ENCODE results near the gene VGLL4.

Gene VGLL4

DNA sequence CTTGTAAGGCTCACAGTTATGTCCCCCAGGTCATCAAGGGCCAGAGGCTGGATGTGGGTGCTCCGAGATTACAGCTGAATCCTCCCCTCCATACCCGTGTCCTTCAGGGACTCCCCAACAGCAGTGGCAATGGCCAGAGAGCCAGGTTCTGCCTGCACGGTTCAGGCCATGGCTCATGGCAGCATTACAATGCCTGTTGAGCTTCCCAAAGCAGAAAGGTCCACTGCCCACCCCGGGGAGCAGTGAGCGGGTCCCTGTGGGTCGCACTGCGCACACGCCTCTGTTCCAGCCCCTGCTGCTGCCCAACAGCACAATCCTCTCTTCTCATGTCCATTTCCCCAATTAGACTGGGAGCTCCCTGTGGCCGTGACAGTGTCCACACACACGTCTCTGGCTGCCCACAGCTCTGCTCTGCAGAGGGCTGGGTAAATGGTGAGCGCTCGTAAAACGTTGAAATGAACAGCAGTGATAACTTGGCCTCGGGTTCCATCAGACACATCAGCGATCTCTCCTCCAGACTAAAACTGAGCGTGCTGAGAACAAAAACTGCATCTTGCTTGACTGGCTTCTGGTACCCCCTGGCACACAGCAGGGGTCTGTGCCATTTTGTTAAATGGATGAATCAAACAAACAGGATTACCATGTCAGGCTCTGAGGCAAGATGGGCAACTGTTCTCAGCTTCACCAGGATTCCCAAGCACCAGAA lies 80.4 kb downstream of the VGLL4 start:
- no peak for DNase-seq

DNA sequence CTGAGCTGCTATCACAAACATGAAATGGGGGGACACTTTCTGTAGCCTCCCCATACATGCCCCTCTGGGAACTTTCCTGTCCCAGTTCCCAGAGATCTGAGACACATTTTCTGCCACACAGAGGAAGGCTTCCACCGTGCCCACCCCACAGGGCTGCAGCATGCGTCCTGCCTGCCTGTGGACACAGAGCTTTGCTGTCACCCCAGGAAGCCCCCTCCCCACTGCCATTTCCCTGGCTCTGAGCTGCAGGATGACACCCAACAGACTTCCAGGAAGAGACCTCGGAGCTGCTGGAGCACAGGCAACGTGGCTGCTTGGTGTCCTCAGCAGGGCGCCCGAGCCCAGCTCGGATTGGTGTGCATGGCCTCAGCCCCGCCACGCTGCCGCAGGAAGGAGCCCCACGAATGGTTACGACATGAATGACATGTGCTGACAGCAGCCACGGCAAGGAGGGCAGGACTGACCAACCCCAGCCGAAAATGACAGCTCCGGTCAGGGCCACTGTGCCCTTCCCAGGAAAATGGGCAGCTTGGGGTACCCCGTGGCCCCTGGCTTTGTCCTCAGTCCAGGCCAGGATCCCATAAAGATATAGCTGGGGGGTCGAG lies 81.3 kb downstream of the VGLL4 start:
- DNase-seq, result no peak

DNA sequence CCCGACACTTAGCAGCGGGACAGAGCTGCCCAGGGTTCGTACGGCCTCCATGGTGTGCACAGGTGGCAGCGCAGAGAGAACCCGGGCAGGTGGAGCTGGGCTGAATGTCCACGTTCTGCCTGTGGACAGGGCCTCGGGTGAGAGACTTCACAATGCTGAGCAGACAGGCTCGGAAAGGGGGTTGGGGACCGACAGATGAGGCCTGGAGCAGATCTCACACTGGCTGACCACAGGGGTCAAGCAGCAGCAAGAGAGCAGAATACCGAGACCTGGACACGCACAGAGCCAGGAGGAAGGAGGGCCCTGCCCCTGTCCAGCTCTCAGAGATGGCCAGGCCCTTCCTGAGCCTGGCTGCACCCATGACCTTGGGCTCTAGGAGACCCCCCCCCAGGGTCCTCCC lies 83.0 kb downstream of the VGLL4 start:
- no peak for DNase-seq

DNA sequence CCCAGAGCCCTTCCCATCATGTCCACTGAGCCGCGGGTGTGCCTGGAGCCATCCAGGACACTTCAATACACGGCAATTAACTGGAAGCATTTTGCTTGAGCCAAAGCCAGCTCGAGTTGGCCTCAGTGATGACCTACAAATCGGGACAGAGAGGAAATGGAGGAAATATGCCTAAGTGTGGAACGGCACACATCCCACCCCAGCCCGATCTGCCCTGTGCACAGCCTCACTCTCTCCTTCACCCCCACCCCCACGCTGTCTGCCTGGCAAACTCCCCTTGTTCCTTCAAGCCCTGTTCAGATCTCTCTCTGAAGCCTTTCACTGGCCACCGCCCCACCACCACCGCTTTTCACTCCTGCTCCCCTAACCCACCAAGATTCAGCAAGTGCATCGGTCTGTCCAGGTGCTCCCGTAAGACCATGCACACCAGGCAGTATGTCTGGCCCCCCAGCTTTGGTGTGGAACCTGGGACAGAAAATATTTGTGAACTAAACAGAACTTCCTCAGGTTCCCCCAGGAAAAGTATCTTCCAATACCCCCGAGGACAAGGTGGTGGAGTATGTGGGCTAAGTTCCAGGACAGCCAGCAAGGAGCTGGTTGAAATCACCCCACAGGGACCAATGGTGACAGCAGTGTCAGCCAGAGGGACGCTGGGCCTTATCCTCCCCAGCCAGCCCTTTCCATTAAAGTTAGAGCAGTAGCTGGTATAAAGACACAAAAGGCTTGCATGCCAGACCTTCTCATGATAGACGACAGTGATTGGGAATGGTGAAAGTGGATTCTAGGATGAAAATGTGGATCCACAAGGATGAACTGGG lies 83.7 kb downstream of the VGLL4 start:
- DNase-seq, result no peak

DNA sequence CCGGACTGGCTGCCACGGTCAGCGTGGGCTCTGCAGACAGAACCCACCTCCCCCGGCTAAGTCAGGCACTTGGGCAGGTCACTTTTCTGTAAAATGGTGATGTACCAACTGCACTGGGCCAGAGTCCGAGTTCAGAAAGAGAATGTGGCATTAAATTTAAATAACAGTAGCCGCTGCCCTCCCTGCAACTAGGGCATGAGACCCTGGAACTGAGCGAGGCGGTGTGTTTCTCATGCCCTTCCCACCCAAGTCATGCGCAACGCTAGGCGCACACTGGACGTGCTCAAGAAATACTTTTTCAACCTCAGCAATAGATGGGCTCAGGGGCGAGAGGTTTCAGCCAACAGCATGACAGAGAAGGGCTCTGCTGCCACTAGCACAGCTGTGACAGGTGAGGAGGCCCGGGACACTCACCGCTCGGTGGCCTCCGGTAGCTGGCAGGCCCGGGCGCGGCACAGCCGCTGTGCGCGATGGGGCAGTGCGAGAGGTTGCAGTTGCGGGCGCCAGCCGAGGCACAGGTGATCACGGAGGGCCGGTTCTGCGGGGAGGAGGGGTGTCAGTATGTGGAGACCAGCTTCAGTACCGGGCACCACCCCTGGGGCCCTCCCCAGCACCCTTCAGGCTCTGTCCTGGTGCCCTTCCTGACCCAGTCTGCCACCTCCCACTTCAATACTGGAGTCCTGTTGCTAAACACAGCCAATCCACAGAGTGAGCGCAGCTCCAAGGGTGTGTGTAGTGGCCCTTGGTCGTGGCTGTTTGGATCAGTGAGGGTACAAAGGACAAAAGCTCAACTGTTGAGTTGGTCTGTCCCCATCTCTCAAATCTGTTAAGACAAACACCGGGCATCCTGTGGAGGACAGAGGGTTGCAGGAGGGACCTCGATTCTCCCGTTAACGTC lies 84.5 kb downstream of the VGLL4 start:
- no peak for DNase-seq

DNA sequence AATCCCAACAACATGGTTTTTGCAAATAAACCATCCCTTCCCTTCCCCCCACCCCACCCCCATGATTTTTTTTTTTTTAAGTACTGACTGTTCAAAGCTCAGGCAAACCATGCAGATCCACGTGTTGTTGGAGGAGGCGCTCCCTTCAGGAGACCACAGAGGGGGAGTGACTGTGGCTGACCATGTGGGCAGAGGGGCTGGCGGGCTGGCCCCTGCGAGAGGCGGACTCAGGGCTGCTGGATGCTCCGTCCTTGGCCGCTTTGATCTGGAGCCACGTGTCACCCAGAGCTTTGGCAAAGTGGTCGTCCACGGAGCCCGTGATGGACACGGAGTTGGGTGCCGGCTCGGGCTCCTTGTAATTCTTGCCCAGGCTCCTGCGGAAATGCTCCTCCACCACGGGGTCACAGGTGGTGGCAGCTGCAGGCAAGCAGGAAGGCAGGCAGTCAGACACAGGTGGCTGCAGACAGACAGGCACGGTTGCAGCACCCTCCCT lies 85.3 kb downstream of the VGLL4 start:
- no peak for DNase-seq

DNA sequence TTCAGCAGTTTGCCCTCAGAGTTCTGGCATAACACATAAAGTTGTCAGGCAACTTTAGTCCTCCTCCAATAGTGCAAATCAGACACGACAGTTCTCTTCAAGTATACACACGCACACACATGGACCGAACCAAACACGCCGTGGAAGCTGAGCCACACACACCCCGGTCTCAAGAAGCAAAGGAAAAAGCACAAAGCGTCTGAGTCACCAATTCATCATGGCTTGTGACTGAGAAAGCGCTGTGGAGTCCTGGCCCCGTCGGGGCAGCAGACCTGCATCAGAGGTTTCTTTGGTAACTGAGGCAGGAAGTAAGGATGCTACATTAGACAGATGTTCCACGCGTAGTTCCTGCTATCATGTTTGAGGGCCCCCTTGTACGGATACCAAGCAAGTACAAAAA lies 85.7 kb downstream of the VGLL4 start:
- DNase-seq, result no peak

DNA sequence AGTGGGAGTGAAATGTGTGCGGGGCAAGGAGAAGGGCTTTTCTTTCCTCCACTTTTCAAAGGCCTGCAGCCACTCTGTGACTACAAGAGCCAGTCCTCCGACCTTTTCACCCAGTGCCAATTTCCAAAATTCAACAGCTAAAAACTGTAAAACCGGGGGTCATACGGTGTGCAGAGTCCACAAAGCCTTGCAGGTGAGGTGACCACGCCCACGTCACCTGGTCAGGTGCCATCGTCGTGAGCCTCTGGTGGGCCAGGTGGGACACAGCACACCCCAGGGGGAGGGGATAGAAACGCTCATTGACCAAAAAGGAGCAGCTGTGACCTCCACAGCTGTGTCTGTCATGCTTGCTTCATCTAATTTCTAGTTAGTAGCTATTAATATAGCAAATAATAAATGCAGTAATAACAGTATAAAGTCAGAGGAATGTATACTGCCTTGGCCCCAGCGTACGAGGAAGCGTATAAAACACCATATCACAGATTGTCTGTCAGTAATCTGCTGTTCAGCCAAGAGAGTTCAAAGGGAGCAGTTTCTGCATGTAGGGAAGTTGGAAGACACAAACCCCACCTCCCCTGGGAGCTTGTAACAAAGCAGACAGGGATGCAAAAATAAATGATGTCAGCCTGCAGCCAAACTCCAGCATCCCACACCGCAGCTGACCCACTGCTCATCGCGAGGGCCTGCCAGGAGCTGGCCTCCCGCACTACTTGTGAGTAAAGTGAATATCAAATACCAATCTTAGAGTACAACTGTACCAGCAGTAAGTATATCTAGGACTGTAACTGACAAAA lies 86.7 kb downstream of the VGLL4 start:
- DNase-seq, result no peak

DNA sequence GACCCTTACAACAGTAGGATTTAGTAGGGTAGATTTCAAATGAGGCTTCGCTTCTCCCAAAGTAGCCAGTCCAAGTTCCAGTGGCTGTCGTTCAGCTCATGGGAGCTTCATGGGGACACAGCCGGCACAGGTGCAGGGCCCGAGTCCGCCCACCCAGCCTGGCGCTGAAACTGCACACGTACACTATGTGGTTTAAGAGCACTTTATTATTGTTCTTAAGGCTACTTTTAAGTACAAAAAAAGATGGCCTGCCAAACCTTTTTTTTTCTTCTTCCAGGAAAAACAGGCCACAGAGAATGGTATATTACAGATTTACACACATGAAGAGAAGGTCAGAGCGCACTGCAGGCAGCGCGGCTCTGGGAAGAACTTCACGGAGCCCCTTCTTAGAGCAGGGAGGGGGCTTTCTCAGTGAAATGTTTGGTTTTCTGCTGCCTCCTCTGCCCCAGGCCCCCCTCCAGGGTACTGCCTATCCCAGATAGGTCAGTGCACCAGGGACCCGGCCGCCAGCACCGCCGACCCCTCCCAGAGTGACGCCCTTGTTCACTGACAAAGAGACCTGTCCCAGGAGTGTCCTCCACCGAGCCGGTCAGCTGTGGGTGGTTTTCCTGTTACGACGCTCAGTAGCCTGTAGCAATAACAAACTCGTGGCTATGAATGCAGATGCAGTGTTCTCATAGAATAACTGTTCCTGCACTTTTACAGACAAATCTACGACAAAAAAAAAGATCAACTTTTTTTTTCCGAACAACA lies 87.7 kb downstream of the VGLL4 start:
- DNase-seq, result no peak

DNA sequence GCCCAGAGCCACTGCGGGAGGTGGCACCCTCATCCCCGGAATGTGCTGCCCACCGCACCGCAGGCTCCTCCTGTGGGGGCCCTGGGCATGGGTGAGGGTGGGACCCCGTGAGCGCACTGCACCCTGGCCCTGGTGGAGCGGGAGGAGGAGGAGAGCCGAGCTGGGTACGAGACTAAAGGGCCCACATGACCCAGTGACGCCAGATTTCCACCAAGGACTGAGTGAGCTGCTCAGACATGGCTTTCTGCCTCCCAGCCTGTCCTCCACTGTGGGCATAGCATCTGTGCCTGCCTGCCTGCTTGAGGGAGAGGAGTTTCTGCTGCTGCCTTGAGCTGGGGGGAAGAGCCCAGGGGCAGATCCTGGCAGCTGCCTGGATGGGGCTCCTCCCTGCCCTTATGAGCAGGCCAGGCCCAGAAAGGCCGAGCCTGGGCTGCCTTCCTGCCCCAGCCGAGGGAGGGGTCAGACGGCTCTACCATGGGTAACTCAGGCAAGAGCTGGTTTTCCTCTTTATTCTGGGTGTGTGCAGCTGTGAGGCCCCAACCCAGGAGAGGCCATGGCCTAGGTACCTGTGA lies 88.4 kb downstream of the VGLL4 start:
- no peak for DNase-seq

DNA sequence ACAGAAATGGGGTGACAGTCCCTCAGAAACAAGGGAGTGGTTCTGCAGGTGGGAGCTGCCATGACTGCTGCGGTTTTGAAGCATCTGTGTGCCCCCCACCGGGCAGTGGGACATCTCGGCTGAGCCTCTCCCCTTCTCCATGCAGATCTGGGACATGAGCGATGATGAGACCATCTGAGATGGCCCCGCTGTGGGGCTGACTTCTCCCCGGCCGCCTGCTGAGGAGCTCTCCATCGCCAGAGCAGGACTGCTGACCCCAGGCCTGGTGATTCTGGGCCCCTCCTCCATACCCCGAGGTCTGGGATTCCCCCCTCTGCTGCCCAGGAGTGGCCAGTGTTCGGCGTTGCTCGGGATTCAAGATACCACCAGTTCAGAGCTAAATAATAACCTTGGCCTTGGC lies 89.0 kb downstream of the VGLL4 start:
- DNase-seq, result no peak

DNA sequence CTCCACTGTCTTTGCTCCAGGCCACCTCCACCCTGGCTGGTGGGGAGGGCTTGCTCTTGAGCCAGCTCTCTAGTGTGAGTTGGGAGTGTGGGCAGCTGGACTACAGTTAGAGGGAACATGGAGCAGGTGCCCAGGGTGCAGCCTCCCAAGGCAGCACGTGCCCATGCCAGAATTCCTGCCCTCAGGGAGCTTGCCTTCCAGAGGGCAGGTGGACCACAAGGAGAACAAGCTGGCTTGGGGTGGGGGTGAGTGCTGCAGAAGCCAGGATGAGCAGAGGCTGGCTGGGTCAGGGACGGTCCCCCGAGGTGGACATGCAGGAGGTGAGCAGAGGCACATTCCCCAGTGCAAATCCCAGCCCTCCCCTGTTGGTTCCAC lies 89.5 kb downstream of the VGLL4 start:
- no peak for DNase-seq

DNA sequence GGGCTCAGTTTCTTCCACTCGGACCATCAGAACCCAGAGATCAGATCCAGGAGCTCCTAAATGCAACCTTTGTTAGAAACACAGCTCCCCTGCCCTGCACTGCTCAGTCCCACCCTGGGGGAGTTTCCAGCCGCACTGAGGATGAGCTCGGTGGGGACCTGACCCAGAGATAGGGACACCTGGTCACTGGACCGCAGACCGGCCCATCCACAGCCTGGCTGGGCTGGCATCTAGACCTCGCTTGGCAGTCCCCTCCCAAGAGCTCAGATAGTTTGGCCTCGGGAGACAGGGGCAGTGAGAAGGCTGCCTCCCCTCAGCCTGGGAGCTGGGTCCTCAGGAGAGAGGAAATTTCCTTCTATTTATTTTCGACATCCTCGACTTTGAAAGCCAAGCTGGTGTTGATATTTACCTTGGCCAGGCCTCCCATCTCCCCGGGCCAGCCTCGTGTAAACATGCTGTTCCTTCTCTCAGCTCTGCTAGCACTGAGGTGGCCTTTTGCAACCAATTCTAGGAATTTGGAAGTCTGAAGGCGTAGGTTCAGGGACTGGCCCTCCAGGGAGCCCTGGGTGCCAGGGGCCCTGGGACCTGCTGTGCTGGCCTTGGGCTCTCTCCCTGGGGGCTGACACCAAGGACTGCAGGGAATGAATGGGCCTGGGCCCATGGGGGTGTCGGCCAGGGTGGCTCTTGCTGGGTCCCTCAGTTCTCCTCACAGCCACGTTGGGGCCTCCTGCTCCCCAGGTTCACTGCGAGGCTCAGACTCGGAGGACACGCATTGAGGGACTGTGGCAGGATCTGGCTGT lies 90.1 kb downstream of the VGLL4 start:
- DNase-seq, result no peak

DNA sequence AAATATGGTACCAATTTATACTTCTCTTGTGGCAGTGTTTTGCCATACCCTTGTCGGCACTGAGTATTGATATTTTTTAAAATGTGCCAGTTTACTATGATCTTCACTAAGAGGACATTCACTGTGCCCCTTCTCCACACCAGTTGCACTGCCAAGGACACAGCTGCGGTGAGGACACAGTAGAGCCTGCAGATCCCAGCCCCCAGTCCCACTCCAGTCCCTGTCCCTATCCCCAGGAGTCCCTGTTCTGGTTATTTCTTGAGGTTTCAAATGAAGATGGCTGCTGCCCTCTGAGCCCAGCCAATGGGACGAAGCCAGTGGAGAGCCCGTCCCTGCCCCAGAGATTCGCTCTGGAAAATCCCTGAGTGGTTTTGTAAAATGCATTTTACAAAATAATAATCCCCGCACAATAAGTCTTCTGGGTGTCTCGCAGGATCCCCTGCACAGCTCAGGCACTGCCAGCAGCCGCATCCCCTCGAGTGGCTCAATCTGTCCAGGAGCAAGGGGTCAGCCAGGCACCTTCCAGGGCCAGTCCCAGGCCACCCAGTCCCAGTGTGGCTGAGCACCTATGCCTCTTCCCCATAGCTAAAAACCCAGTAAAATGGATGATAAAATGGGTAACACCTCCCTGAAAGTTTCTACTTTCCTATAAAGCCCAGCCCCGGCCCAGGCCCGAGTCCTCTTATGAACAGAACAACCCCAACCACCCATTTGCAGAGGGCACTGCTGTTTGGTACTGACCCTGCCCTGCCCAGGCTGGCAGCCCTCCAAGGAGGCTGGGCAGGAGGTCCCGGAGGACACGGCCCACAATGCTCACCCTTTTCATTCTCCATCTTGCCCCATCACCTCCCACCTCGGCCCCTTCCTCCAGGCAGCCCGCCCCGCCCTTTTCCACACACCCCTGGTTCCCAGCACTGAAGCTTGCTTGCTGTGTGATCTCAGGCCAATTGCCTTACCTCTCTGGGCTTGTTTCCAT lies 91.1 kb downstream of the VGLL4 start:
- DNase-seq, result no peak

DNA sequence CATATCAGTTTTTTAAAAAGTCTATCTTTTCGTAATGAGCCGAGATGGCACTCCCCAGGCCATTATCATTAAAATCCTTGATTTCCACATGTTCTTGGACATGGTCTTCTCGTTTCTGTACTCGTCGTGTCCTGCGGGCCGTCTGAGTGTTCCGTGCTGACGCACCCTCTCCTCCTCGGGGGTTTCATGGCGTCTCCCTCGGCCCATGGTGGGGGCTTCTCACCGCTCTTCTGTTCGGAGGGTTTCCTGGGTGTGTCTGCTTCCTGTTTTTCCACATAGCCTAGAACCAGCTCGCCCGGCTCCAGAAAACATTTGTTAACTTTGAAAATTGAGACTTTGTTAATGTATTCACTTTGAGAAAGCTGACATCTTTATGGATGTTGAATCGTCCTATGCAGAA lies 92.7 kb downstream of the VGLL4 start:
- DNase-seq, result no peak

DNA sequence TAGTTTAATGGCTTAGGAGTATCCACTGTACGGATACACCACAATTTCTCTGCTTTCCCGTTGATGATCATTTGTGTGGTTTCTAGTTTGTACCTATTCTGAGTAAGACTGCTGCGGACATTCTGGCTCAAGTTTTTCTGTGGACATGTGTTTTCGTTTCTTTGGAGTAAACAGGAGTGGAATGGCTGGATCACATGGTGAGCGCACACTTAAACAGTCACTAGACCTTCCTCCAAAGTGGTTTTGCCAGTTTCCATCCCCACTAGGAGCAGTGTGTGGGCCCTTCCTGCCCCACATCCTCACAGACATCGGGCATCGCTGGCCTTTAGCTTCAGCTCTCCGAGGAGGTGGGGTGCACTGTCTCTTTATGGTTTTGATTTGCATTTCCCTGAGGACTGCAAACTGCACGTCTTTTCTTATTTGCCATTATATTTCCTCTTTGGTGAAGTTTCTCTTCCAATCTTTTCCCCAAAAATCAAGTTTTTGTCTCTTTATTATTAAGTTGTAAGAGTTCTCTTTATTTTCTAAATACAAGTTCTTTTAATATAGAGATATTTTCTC lies 94.1 kb downstream of the VGLL4 start:
- no peak for DNase-seq

DNA sequence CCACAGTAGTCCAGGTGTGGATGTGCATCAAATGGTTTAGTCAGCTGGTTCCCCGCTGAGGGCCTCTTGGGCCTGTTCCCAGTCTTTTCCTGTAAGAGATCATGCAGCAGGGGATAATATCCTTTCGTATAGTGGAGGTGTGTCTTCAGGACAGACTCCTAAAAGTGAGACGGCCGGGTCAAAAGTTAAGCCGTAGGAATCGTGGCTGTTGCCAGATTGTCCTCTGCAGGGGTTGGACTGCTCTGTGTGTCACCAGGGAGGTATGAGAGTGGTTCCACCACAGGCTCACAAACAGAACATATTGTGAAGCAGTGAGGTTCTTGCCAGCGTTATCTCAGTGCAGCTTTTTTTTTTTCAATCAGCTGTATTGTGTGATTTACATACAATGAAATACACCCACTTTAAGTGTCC lies 95.0 kb downstream of the VGLL4 start:
- DNase-seq, result no peak

DNA sequence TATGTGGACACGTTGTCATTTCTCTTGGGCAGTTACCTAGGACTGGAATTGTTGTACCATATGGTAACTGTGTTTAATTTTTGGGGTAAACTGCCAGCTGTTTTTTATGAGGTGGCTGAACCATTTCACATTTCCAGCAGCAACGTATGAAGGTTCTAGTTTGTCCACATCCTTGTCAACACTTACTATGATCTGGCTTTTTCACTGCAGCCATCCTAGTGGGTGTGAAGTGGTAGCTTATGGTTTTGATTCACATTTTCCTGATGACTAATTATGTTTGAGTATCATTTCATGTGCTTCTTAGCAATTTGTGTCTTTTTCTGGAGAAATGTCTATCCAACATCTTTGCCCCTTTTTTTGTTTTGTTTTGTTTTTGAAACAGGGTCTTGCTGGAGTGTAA lies 96.2 kb downstream of the VGLL4 start:
- DNase-seq, result no peak
